Measurements from ENCODE around the gene DUSP9. TPM values are rescaled to one million over a fixed set of nuclear protein-coding genes. Genes with fewer than 3 reads are reported as not detected.

DUSP9 gene
- total RNA-seq, 3 donors from 2014 or later = not detected

- H3K9me3 ChIP-seq = no peaks in the 10 kb centered on the region
- TF ChIP-seq CTCF (IDR thresholded peaks at IDR 0.05) = peak; percentile 65
- ATAC-seq (peak; percentile 32), DNase-seq (peak in 1 of 3 donors; percentile 49)
- no peaks in the 10 kb centered on the region for H3K4me1 ChIP-seq (ENCODE audit: low read depth)
- H3K36me3 ChIP-seq (ENCODE audit: low read depth) = no peaks in the 10 kb centered on the region
- H3K4me3 ChIP-seq = no peak overlapping the region
- intact Hi-C loops (cut with DNase I, micrococcal nuclease) = loop anchor here in 1 of 2 donors (10.0 kb wide), 1 partner anchor 115 kb away; no protein-coding TSS in a partner anchor
These were observed 22.3 kb downstream of the DUSP9 start for GRCh38 chrX:153669174-153669890.

- ATAC-seq = no peak
- no peak overlapping the region for H3K4me3 ChIP-seq
- H3K4me1 ChIP-seq (ENCODE audit: low read depth) = no peaks in the 10 kb centered on the region
- DNase-seq = no peak
- intact Hi-C loops (cut with DNase I, micrococcal nuclease) = loop anchor here in 1 of 2 donors (10.0 kb wide), 1 partner anchor 115 kb away; no protein-coding TSS in a partner anchor
- no peaks in the 10 kb centered on the region for H3K36me3 ChIP-seq (ENCODE audit: low read depth)
- no peaks in the 10 kb centered on the region for H3K9me3 ChIP-seq
- TF ChIP-seq CTCF (IDR thresholded peaks at IDR 0.05) = no peak
These were observed 23.1 kb downstream of the DUSP9 start for GRCh38 chrX:153669901-153670731.

- TF ChIP-seq CTCF (IDR thresholded peaks at IDR 0.05) = no peak
- H3K9me3 ChIP-seq = no peaks in the 10 kb centered on the region
- no peak for ATAC-seq
- H3K4me3 ChIP-seq = no peak overlapping the region
- H3K4me1 ChIP-seq (ENCODE audit: low read depth) = no peaks in the 10 kb centered on the region
- no peaks in the 10 kb centered on the region for H3K36me3 ChIP-seq (ENCODE audit: low read depth)
- intact Hi-C loops (cut with DNase I, micrococcal nuclease) = no loop called here
- DNase-seq = no peak
These were observed 24.0 kb downstream of the DUSP9 start for GRCh38 chrX:153670748-153671588.

GRCh38 chrX:153671589-153672530 lies 24.9 kb downstream of the DUSP9 start:
- no peak for ATAC-seq
- DNase-seq = peak in 1 of 3 donors; percentile 46
- intact Hi-C loops (cut with DNase I, micrococcal nuclease) = no loop called here

More at GRCh38 chrX:153671589-153672530, 24.9 kb downstream of the DUSP9 start:
- no peak overlapping the region for H3K4me3 ChIP-seq
- H3K4me1 ChIP-seq (ENCODE audit: low read depth) = no peaks in the 10 kb centered on the region
- no peaks in the 10 kb centered on the region for H3K36me3 ChIP-seq (ENCODE audit: low read depth)
- TF ChIP-seq CTCF (IDR thresholded peaks at IDR 0.05) = no peak
- no peaks in the 10 kb centered on the region for H3K9me3 ChIP-seq

Data from mucosa of descending colon (tissue), 3 donors.